Suppressor macrophage (primary cell): ENCODE results near the gene RPS19.

Experiments
- DNase-seq, 4 experiments: peaks; one replicate each; pipeline ENCODE4 v3.0.0-alpha.2; 2020 to 2022

RPS19 gene

DNA sequence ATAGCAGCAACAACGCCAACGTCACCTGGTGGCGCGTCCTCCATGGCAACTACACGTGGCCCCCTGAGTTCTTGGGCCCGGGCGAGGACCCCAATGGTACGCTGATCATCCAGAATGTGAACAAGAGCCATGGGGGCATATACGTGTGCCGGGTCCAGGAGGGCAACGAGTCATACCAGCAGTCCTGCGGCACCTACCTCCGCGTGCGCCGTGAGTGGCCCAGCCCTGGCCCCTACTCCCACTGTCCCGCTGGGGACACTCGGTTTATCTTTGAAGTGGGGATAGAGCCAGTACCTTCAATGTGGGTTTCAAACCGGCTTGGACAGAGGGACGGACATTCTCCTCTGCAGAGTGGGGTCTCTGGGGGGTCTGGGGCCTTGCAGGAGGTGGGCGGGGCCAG lies 19.0 kb downstream of the RPS19 start:
- DNase-seq, result no peak

DNA sequence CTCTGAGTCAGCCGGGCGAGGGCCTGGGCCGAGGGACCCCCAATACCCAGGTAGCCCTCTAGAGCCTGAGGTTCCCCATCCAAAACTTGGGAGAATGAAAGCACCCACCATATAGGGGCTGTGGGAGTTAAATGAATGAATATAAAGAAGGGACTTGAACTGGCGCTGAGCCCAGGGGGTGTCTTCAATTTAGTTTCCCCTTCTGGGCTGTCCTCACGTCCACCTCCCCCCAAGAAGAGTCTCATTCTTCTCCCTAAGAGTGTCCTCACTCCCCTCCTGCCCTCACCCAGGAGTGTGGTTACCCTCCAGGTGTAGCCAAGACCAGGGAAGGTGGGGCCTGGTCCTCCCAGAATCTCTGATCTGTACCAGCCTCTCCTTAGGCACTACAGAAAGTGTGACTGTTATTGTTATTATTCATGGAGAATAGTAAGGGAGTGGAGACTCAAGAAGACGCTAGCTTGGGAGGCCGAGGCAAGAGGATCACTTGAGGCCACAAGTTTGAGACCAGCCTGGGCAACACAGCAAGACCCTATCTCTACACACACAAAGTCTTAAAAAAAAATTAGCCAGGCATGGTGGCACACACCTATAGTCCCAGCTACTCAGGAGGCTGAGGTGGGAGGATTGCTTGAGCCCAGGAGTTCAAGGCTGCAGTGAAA lies 19.7 kb downstream of the RPS19 start:
- DNase-seq, result no peak

DNA sequence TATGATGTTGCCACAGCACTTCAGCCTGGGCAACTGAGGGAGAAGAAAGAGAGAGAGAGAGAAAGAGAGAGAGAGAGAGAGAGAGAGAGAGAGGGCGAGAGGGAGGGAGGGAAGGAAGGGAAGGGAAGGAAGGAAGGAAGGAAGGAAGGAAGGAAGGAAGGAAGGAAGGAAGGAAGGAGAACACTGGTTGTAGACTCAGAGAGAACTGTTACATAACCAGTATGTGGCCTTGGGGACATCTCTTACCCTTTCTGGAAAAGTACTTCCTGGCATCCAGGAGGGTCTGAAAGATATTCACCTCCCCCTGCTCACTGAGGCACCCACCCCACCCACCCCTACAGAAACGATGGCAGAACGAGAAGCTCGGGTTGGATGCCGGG lies 20.3 kb downstream of the RPS19 start:
- DNase-seq, result no peak

DNA sequence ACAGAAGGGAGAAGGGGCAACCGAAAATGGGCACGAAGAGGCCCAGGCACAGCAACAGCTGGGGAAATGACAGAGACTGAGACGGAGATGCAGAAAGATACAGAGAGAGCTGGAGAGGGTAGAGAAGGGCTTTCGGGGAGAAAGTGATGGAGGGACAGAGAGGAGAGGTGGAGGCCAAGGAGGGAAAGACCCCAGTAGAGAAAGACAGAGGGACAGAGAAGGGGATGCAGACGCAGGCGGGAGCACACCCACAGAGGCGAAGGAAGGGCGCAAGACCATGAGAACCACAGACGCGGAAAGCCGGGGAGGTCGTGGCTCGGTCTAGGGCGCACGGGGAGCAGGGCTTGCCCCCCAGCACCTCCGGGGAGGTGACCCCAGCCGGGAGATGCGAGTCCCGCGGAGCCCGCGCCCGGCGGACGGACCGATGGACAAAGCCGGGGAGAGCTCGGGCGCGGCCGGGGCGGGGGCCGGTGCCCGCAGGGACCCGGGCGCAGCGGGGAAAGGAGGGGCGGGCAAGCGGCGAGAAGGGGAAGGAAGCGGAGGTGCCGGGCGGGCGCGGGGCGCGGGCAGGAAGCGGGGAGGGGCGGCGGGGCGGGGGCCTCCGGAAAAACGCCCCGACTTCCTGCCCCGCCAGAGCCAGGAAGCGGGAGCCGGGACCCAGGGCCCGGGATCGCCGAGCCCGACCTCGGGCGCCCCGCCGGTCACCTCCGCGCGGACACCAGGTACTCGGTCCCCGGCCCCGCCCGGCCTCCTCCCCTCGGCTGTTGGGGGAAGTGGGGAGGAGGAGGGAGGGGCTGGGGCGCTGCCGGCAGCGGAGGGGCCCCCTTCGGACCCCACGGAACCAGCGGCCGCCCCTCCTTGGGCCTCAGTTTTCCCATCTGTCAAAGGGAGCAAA lies 22.8 kb downstream of the RPS19 start, which contains the start of gene ARHGEF1:
ARHGEF1 (plus strand) TSS at position 617 of the 895 bp plus-strand sequence. CDS start 4,899 bp downstream, outside the sequence.
- DNase-seq, result peak; percentile 43 to 83 (median 68)

DNA sequence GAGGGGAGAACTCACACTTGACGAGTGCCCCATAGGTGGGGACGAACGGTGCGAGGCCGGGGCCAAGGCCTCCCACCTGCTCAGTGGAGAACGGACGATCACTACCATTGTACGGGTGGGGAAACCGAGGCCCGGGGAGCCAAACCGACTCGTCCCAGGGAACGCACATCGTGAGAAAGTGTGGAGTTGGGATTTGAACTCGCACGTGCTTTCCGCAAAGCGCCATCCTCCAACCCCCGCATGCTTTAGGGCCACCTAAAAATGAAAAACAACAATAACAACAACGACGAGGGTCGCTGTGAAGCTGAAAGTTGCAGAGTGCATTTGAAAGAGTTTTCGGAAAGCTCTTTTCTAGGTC lies 23.4 kb downstream of the RPS19 start:
- DNase-seq, result peak in 2 of 4 experiments; percentile 19 to 31

DNA sequence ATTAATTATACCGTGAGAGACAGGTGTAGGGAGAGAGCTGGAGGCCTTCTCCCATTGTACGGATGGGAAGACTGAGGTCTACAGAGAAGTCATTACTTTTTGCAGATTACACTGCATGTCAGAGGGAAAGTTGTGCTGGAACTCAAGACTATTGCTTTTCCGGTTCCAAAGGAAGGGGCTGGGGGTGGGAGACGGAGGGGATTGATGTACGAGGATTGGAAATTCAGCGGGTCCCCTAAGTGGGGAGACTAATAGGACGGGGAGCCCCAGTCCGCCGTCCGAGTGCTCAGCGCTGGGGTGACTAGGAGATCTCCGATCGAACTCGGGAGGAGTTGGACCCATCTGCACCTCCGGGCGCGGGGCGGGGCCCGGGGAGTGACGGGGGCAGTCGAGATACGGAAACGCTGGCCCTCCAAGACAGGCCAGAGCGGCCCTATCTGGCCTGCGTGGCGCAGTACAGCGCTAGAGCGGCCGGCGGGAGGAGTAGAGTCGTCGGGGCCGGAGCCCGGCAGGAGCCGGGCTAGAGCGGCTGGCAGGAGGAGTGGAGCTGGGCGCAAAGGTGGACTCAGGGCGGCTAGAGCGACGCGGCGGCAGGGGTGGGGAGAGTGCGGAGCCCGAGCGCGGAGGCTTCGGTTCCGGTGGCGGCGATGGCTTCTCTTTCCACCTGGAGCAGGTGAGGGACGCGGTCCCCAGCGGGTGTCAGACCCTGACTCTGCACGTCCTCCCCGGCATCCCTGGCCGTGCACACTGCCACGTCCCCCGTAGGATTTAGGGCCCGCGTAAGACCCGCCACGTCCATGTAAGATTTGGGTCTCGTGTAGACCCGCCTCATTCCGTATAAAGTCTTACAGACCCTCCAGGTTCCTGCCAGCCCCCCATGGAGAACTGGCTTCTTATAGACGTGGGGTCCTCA lies 24.0 kb downstream of the RPS19 start:
- DNase-seq, result peak; percentile 96 to 99 (median 98)

DNA sequence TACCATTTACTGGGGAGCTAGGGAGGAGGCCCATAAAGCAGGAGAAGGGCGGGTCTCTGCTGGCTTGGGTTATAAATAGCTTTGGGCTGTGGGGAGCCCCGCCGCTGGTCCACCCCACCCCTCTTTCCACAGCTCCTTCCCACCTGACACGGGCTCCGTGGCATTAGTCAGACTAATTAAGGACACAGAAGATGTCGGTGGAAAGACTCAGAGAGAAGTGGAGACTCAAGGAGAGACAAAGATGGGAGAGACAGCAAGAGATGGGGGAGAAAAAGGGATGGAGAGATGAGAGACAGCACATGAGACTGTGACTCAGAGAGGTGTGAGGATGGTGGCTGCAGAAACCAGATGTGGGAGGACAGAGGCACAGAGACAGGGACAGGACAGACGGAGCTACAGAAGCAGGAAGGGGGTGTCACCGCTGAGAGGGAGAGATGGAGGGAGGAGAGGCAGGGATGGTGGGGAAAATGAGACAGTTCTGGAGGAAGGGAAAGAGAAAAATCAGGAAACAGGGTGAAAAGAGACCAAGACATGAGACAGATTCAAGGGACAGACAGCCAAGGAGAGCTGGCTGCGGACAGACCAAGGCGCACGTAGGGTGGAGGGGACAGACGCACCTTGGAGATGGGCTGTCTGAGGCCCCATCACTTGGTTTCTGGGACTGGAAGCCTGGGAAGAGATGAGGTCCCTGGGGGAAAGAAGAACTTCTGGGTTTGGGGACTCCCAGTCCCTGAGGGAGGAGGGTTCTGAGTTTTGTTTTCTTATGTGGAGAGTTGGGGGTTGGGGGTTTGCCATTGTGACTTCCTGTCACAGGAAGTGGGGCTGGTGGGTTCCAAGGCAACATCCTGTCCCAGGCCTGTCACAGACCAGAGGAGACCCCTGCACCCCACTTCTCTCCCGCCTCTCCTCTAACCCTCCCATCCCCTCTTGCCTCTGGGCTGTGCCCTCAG lies 27.0 kb downstream of the RPS19 start:
- DNase-seq, result no peak

DNA sequence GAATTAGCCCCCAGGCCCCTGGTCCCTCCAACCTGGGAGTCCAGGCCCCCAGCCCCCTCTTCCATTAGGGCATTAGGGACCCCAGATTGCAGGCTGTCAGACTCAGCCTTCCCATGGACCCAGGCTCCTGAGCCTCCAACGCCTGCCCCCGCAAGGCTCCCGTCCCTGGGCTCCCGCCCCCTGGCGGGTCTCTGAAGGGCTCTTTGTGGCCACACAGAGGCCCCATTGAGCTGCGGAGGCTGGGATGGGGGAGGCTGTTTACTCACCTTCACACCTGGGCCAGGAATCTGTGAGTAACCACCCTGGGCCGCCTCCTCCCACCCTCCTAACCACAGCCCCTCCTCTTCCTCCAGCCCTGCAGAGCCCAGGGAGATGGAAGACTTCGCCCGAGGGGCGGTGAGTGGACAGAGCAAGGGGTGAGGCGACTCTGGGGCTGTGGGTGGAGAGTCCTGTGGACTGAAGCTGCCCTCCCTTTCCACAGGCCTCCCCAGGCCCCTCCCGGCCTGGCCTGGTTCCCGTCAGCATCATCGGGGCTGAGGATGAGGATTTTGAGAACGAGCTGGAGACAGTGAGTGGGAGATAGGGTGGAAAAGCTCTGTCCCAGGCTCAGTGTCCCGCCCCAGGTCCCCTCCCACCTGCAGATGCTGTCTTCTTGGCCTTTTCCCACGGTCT lies 27.8 kb downstream of the RPS19 start:
- DNase-seq, result no peak

DNA sequence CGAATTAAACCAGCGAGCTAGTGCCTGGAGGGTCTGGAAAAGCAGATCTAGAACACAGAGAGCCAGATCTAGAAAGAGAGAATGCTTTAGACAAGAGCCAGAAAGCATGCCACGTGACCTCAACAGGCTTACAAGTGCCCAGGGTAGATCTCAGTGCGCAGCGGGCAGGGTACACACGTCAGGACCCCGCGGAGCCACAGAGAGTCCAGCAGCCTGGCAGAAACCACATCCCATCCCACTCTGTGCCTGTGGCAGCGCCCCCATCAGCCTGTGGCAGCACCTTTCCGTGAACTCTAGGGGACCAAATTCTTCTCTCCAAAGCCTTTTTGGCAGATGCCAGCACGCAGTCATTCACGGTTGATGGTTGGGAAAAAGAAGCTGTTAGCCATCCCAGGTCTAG lies 28.9 kb downstream of the RPS19 start:
- no peak for DNase-seq

DNA sequence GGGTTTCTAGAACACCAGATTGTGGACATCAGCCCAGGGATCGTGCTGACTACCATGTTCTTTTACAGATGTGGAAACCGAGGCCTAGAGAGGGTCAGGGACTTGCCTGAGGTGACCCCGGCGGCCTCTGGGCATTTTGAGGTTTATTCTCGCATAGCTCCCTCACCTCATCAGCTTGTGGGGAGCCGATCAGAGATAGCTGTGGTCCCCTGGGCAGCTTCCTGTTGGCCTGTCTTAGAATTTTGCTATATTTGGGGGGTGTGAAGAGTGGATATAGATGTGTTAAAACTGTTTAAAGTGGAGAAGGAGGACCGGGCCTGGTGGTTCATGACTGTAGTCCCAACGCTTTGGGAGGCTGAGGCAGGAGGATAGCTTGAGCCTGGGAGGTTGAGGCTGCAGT lies 29.8 kb downstream of the RPS19 start:
- no peak for DNase-seq

DNA sequence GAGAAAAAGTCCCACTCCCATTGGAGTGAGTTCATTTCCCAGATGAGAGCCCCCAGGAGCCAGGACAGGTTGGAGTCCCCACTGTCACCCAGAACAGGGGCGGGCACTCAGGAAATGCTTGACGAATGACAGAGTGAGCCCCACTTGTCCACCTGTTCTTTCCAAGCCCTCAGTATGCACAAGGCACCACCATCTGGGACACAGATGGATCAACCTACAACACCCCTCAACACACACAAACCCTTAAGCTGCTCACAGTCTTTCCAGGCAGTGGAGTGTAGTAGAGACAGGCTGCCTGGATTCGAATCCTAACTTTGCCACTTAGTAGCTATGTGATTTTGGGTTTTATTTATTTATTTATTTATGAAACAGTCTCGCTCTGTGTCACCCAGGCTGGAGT lies 30.9 kb downstream of the RPS19 start:
- DNase-seq, result no peak

DNA sequence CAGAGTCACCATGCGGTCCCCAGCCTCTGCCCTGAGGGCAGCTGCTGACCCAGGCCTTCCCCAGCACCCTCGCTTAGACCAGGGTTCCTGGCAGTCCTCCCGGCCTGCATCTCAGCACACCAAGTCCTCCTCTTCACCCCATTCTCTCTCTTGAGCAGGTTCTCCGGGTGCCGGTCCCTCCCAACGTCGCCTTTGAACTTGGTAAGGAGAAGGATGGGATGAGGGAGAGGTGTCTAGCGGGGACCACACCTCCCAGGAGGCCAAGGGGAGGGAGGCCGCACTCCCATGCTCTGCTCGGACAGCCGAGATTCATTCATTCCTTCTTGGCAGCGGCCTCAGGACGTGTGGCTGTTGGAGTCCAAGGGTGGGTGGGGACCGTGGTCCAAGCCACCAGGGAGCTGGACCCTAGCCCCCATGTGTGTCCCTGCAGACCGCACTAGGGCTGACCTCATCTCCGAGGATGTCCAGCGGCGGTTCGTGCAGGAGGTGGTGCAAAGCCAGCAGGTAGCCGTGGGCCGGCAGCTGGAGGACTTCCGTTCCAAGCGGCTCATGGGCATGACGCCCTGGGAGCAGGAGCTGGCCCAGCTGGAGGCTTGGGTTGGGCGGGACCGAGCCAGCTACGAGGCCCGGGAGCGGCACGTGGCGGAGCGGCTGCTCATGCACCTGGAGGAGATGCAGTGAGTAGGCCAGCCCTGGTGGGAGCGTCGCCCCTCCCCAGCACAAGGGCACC lies 32.3 kb downstream of the RPS19 start:
- no peak for DNase-seq

DNA sequence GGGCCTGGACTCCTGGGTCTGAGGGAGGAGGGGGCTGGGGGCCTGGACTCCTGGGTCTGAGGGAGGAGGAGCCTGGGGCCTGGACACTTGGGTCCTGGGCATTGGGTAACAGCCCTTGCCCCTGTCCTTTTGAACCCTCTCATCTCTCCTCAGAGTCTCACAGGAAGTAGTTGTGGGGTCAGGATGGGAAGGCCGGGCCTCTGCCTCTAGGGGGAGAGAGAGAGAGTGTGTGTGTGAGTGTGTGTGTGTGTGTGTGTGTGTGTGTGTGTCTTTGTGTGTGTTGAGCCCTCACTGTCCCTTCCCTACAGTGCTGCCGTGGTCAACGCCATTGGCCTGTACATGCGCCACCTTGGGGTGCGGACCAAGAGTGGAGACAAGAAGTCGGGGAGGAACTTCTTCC lies 33.8 kb downstream of the RPS19 start:
- DNase-seq, result no peak

DNA sequence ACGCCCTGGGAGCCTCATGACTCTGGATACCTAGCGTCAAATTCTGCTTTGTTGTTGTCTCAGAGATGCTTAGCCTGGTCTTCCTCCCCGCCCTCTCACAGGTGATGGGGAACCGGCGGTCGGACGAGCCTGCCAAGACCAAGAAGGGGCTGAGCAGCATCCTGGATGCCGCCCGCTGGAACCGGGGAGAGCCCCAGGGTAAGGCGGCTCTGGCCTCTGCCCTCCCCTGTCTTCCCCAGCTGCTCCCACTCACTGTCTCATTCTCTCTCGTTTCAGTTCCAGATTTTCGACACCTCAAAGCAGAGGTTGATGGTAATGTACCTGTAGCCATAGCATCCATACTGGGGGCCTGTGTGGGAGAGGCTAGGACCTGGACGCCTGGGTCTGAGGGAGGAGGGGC lies 34.3 kb downstream of the RPS19 start:
- DNase-seq, result no peak

DNA sequence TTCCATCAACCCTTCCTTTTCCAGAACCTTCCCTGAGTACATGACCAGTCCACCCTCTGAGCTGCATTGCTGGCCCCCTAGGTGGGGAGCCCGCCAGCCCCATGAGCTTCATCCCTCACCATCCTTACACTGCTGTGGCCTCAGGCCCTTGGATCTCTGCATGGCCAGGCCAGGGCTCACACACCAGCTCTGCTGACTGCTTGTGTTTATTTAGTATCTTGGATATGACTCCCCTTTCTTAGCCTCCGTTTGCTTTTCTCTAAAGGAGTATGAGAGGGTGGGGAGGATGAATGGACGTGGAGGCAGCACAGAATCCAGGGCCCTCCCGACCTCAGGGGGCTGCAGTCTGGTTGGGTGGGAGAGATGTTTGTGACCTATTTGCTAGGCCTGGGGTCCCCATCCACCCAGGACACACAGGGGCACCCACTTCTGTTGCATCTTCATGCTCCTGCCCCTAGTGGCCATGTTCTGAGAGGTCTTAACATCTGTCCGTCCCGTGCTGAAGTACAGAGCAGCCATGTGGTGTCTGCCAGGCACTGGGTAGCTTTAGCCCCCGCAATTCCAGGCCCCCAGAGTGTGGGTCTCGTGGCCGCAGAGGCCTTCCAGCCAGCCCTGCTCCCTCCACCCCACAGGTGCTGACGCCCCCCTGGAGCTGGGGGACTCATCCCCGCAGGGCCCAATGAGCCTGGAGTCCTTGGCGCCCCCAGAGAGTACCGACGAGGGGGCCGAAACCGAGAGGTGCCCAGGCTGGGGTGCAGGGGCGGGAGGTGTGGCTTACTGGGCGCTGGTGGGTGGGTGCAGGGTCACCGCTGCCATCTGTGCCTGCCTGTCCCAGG lies 35.9 kb downstream of the RPS19 start:
- DNase-seq, result no peak

DNA sequence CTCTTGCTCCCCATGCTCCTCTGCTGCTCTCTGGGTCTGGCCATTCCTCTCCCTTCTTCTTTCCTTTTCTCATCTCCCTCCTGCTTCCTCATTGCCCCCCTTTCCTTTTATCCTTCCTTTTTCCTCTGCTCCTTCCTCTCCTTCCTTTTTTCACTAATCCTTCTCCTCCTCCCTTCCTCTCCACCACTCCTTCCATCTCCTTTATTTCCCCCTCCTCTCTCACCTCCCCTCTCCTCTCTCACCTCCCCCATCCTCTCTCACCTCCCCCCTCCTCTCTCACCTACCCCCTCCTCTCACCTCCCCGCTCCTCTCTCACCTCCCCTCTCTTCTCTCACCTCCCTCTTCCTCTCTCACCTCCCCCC lies 36.5 kb downstream of the RPS19 start:
- no peak for DNase-seq

DNA sequence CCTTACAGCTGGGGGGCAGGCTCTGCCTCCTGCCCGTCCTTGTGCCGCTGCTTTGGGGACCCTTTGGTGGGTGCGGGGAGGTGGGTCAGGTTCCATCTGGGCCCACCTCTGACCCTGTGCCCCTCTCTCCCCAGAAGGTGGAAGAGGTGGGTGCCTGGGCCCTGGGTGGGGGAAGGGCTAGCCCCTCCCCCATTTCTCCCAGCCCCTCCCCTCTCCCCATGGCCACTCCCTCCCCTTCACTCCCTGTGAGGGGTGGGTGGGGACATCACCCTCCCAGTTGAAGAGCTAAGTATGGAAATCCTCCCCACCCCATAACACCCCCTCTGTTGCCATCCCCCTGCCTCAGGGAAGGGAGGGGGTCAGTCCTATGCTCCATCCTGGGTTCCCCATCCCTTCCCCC lies 37.1 kb downstream of the RPS19 start:
- DNase-seq, result no peak

DNA sequence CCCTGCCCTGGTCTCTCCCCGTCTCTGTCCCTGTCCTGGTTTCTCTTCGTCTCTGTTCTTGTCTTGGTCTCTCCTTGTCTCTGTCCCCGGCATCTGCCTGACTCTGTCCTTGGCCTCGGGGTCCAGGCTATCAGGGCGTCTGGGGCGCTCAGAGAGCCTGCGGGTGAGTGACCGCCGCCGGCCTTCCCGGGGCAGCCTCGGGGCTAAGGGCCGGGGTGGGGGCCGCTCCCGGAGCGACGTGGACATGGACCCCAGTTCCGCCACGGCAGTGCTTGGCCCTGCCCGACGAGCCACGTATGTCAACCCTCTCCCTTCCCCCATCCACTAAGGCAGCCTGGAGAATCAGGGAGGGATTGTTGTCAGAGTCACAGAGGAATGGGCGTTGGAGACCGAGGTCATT lies 37.8 kb downstream of the RPS19 start:
- no peak for DNase-seq

DNA sequence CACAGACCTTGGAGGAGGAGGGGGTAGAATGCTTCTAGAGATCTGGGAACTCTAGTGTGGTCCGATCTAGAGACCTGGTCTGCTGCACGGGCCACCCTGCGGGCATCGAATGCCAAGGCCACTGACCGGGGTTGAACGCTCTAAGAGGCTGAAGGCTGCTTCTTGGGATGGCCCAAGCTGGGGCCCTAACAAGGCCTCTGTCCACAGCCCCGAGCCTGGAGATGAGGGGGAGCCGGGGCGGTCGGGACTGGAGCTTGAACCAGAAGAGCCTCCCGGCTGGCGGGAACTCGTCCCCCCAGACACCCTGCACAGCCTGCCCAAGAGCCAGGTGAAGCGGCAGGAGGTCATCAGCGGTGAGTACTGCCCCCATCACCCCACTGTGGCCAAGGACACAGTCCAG lies 38.2 kb downstream of the RPS19 start:
- DNase-seq, result no peak
